Measurements from ENCODE around the gene APBA2.

GRCh38 chr15:29091666-29092065, 205.9 kb downstream of the APBA2 start:
- TF ChIP-seq, protein P1, sequence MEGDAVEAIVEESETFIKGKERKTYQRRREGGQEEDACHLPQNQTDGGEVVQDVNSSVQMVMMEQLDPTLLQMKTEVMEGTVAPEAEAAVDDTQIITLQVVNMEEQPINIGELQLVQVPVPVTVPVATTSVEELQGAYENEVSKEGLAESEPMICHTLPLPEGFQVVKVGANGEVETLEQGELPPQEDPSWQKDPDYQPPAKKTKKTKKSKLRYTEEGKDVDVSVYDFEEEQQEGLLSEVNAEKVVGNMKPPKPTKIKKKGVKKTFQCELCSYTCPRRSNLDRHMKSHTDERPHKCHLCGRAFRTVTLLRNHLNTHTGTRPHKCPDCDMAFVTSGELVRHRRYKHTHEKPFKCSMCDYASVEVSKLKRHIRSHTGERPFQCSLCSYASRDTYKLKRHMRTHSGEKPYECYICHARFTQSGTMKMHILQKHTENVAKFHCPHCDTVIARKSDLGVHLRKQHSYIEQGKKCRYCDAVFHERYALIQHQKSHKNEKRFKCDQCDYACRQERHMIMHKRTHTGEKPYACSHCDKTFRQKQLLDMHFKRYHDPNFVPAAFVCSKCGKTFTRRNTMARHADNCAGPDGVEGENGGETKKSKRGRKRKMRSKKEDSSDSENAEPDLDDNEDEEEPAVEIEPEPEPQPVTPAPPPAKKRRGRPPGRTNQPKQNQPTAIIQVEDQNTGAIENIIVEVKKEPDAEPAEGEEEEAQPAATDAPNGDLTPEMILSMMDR (IDR thresholded peaks at IDR 0.05; ENCODE audit: low read depth, low read length), result no peak
- TF ChIP-seq POLR2A (IDR thresholded peaks at IDR 0.05; ENCODE audit: extremely low read depth, insufficient read length) (no peak), MAX (IDR thresholded peaks at IDR 0.05; ENCODE audit: low read depth, low read length) (no peak), MYC (IDR thresholded peaks at IDR 0.05; ENCODE audit: low read depth, low read length) (no peak)

Measured in NB4 (cell line).